ENCODE measurements around the gene ABCB1.

The ABCB1 gene

GRCh38 chr7:87600130-87601124 lies at the start of gene ABCB1:
TSS of gene ABCB1 (minus strand) at chr7:87600884. CDS start at chr7:87600184, 700 bp downstream.
- no peak for DNase-seq (ENCODE audit: low read depth in 1 of 2, low spot score in 1 of 2)

GRCh38 chr7:87648316-87648715 lies 47.6 kb upstream of the ABCB1 start:
- DNase-seq (ENCODE audit: low read depth in 1 of 2, low spot score in 1 of 2) = no peak

- no peak for DNase-seq (ENCODE audit: low read depth in 1 of 2, low spot score in 1 of 2)
These were observed 44.8 kb upstream of the ABCB1 start for GRCh38 chr7:87645446-87645845.

GRCh38 chr7:87635921-87636320 lies 35.2 kb upstream of the ABCB1 start:
- DNase-seq (ENCODE audit: low read depth in 1 of 2, low spot score in 1 of 2) = no peak

- DNase-seq (ENCODE audit: low read depth in 1 of 2, low spot score in 1 of 2) = no peak
These were observed 28.3 kb upstream of the ABCB1 start for GRCh38 chr7:87628780-87629569.

- no peak for DNase-seq (ENCODE audit: low read depth in 1 of 2, low spot score in 1 of 2)
These were observed 26.9 kb upstream of the ABCB1 start for GRCh38 chr7:87627634-87627994.

GRCh38 chr7:87625101-87625500 lies 24.4 kb upstream of the ABCB1 start:
- DNase-seq (ENCODE audit: low read depth in 1 of 2, low spot score in 1 of 2) = no peak

DNA sequence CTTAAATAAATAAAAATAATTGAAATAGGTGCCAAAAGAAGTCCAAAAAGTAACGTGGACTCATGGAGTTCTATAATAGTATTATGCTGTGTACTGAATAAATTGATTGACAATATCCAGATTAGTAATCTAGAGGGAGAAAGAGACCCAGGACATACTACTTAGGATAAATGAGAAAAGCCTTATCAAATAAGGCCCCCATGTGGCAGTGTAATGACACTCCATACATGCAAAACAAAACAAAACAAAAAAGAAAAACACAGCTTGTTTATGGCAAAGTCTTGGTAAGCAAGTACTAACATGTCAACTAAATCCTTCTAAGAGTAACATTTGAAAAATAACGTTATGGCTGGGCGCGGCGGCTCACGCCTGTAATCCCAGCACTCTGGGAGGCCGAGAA lies 23.9 kb upstream of the ABCB1 start:
- DNase-seq (ENCODE audit: low read depth in 1 of 2, low spot score in 1 of 2) = no peak

DNA sequence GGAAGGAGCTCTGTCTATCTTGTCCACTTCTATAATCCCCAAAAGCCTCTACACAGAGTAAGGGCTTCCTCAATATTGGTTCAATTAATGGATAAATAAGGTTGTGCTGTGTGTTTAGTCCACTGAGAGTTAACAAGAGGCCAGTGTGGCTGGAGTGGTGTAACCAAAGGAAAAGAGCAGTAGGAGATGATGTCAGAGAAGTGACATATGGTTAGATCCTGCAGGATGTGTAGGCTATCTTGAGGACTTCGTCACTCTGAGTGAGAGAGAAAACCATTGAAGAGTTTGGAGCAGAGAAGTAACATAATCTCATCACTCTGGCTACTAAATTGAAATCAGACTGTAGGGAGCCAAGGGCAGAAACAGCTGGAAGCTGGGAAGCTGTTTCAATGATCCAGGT lies 14.5 kb upstream of the ABCB1 start:
- DNase-seq (ENCODE audit: low read depth in 1 of 2, low spot score in 1 of 2) = no peak

DNA sequence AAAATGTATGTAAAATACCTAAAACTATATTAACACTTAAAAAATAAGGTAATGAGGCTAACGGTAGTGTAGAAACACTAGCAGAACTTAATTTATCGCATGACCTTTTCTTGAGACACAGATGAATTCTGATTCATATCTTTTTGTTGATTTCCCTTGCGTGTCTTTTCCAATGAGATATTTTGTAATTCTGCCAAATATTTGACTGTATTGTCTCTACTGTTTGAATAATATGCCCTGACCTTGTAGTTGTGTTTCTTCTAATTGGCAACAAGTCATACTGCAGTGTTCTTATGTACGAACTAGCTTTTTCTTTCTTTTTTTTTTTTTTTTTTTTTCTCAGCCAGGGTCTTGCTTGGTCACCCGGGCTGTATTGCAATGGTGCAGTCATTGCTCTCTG lies 9.2 kb upstream of the ABCB1 start:
- no peak for DNase-seq (ENCODE audit: low read depth in 1 of 2, low spot score in 1 of 2)

GRCh38 chr7:87608431-87608830 lies 7.7 kb upstream of the ABCB1 start:
- no peak for DNase-seq (ENCODE audit: low read depth in 1 of 2, low spot score in 1 of 2)

GRCh38 chr7:87604264-87604663 lies 3.6 kb upstream of the ABCB1 start:
- DNase-seq (ENCODE audit: low read depth in 1 of 2, low spot score in 1 of 2) = no peak

- DNase-seq (ENCODE audit: low read depth in 1 of 2, low spot score in 1 of 2) = no peak
These were observed 1.3 kb downstream of the ABCB1 start for GRCh38 chr7:87599336-87599735.

DNA sequence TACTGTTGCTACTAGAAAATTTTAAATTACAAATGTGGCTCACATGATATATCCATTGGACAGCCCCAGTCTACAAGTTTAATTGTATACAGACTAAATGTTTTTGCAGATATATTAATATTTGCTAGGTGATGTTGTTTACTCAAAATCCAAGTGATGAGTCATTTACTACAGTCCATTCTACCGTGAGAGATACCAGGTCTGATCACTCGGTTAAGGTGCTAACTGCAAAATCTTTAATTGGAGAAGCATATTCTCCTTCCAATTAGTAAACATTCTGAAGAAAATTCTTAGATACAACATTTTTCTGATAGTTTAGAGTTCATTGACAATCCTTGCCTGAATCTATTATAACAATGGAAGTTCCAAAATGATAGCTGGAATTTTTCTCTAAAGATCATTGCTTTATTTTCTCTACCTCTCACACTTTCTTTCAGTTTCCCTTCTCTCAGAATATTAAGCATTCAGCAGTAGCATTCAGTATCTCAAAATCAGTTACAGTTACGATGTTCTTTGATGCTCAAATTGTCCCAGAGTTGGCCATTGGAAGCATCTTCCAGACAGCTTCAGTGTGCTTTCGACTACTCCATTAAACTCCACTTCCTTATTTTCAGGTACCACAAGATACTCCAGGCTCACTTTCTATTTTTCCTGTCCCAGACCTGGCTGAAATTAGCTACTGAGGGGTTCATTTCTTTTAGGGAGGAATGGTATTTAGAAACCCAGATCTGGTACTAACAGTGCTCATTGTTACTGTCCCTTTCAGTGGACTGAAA lies 2.3 kb downstream of the ABCB1 start:
- DNase-seq (ENCODE audit: low read depth in 1 of 2, low spot score in 1 of 2) = no peak

DNA sequence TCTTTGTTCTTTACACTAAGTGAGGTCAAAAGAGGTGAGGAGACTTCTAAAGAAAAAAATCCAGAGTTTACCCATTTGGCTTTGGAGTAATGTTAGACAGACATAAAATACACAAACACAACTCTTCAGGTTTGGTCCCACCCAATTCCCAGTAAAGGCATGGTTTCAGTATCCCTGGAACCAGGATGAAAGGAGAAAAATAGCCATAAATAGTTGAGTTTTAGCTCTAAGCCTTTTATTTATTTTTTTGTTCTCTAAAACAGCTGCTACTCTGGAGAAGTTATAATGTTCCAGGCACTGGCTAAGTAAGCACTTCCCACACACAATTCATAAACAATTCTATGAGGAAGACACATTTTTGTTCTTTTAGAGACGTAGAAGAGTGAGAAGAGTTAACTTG lies 4.0 kb downstream of the ABCB1 start:
- no peak for DNase-seq (ENCODE audit: low read depth in 1 of 2, low spot score in 1 of 2)

- no peak for DNase-seq (ENCODE audit: low read depth in 1 of 2, low spot score in 1 of 2)
These were observed 4.5 kb downstream of the ABCB1 start for GRCh38 chr7:87596136-87596535.

DNA sequence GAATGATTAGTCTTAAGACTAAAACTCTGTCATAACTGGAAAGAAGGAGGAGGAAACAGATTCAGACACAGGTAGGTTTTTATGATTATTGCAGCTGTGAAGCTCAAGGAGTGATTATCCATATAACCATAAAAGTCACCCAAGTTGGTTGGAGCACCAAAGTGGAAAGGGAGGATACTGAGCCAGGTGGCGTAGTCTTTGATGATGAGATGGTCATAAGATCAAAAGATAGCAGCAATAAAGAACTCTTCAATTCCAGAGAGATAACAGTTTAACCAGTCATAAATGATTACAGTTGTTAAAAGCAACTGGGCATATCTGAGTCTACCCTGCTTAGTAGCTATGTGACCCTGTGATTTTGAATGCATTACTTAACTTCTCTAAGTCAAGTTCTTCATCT lies 8.4 kb downstream of the ABCB1 start:
- DNase-seq (ENCODE audit: low read depth in 1 of 2, low spot score in 1 of 2) = no peak

DNA sequence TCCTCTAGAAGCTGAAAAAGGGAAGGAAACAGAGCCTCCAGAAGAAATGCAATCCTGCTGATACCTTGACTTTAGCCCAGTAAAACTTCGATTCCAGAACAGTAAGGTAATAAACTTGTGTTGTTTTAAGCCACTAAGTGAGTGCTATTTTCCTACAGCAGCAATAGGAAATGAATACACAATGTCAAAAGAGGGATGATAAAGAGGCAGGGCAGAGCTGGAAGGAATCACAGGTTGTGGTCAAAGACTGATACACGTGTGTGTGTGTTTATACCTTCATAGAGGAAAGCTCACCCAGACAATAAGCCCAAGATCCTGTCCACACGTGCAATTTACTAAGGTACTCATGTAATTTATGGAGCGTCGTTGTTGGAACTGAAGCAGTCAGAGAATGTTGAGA lies 9.5 kb downstream of the ABCB1 start:
- no peak for DNase-seq (ENCODE audit: low read depth in 1 of 2, low spot score in 1 of 2)

DNA sequence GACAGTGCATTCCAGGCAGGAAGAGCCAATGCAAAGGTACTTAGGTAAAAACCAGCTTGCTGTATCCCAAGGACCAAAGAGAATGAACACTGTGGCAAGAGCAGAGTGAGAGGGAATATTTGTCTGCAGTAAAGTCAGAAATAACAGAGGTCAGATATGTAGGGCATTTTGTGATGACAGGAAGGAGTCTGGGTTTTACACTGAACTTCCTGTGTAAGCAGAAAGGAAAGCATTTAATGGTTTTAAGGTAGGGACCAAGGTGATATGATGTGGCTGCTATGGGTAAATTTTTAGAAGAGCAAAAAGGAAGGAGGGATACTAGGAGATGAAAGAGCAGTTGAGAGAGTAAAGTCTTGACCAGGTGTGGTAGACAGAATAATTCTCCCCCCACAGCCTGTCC lies 10.1 kb downstream of the ABCB1 start:
- DNase-seq (ENCODE audit: low read depth in 1 of 2, low spot score in 1 of 2) = no peak

DNA sequence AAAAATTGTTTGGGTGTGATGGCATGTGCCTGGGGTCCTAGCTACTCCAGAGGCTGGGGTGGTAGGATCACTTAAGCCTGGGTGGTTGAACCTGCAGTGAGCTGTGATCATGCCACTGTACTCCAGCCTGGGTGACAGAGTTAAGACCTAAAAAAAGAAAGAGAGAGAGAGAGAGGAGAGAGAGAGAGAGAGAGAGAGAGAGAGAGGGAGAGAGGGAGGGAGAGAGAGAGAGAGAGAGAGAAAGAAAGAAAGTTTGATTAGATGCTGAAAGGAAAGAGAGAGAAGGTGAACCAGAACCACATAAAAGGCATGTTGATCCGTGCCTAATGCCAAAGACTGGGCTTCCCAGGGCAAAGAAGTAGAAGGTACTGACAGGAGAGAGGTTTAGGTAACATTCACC lies 11.1 kb downstream of the ABCB1 start:
- DNase-seq (ENCODE audit: low read depth in 1 of 2, low spot score in 1 of 2) = no peak

GRCh38 chr7:87581723-87582122 lies 19.0 kb downstream of the ABCB1 start:
- DNase-seq (ENCODE audit: low read depth in 1 of 2, low spot score in 1 of 2) = no peak
